Forelimb muscle (tissue), 1 donor: ENCODE results near the gene SOX9. TPM values are rescaled to one million over a fixed set of nuclear protein-coding genes. Genes with fewer than 3 reads are reported as not detected.

ENCODE experiments used
- DNase-seq: peaks from one replicate; pipeline ENCODE4 v3.0.0-alpha.2; 2013; ENCODE audit warnings: low read depth
- polyA plus RNA-seq: library from polyadenylated mRNA; unstranded; fragments of 120-200 nt; gene quantifications from one replicate; pipeline ENCODE4 v1.2.1, GENCODE V29; 2013; ENCODE audit not compliant: insufficient read length

The SOX9 gene
- polyA plus RNA-seq, 1 donor, result 7.7 TPM

DNA sequence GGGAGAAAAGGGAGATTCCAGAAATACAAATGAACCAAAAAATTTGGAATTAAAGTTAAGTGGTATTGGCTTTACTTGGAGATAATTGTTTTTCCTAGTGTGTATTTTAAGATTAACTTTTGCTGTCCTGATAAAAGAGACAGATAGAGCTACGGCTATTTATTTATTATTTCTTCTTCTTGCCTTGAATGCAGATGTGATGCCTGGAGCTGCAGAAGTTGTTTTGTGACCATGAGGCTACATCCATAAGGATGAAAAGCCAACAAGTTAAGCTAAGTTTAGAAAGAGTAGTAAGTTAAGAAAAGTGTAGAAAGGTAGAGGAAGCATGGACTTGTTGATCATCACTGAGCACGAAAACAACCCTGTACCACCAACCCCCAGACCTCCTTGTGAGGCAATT, 41.7 kb downstream of the SOX9 start:
- no peak for DNase-seq

DNA sequence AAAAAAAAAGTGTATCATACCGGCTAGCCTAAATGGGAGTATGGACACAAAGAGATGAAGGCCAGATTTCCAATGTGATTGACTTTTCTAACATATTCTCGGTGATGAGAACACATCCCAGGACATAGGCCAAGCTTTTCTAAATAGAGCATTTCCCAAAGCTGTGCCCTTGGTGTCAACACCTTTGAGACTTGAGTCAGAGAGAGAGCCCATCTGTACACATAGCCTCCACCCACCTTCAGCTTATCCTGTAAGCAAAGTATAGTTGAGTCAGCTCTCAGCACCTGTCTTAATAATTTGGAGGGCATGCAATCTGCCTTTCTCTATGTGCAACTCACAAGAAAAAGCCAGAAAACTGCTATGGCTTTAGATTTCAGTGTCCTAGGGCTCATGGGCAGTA, 42.7 kb downstream of the SOX9 start:
- no peak for DNase-seq

DNA sequence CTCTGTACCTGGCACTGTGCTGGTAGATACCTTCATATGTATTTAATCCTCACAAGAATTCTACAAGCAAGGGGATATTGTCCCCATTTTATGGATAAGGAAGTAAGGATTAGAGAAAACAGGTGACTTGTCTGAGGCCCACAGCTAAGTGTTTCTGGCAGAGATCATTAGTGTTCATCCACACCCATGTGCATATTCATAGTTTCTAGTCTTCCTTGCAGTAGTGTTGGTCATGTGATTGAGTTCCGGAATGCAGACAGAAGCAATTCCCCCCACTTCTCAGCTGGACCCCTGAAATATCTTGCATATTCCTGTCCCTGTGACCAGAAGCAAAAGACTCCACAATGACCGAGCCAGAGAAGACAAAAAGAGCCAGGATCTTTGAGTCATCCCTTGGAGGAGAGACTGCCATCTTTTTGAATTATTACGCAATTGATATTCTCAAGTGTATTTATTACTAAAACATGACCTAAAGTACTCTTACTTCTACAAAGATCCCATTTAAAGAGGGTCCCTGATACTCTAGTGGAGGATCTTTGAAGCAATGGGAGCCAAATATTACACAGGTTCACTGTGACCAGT, 43.4 kb downstream of the SOX9 start:
- DNase-seq, result no peak

DNA sequence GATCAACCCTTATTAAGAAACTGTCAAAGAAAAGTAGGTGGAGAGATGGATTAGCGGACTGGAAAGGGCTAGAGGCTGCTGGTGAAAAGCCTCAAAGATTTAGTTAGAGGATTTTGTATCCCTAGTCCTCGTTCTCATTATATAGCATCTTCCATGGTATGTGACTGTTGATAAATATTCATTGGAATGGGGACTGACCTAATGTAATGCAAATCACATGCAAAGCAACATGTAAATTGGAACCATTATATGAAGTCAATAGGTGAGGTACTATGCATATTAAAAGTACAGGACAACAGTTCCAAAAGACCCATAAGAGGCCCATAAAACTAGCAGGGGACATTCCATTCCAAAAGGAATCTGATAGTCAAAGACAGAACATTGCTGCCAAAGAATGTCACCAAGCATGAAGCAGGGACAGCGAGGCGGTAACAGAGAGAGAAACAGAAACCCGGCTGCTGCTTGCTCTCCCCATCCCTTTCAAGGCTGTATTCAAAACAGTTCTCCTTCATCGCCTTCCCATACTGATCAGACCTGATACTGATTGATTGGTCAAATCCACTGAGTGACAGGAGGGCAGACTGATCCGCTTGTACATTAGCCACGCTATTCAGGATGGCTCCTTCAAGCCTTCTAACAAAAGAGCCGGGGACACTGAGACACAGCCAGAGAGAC, 44.5 kb downstream of the SOX9 start:
- DNase-seq, result no peak

DNA sequence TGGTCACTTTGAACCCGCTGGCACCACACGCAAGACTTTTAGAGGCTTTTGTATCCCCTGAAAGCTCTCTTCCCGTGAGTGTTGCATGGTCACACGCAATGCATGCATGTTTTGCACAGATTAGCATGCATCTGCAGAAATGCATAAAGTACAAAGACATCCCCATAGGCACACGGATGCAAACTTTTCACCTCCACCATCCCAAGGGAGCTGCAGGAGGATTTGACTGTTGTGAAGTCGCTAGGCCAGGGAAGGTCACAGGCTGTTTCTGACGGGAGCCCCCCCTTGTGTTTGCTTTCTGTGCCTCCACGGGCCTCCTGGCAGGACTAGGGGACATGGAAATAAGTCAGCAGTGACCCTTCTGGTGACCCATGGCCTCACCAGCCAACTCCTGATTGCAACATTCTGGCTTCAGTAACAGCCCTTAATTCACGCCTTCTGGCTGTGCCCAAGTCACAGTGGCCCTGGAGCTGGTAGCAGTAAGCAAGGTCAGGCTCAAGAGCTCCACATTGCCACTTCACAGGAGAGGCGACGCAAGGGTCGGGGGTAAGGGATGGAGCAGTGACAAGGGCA, 45.1 kb downstream of the SOX9 start:
- no peak for DNase-seq

DNA sequence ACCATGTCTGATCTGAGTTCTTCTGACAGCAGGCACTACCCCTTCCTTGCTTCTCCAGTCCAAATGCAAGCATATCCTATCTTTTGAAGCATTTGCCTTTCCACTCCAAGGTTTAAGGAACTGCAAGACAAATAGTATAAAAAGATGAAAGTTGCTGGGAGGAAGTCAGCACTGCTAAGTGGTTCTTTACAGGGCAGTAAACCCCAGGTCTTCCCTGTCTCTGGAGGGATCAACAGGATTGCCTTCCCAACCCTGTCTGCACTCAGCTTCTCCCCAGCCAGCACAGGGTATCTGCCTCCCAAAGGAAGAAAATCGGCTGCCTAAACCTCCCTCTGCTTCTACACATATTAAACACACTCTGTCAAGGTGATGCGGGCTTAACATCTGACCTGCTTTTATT, 46.8 kb downstream of the SOX9 start:
- no peak for DNase-seq

DNA sequence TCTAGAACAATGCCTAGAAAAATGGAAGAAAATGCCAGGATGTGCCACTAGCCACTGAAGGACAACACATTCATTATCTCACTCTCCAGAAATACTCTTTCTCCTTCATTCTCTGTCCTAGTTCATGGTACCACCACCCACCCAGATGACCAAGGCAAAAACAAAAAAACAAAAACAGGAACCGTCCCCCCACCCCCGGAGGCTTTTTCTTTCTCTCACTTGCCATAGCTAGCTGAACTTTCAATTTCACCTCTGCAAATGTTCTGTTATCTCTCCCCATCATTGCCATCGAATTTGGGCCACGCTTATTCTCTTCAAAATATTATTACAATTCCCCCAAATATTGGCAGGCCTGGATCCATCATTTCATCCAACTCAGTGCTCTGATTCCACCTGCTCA, 49.0 kb downstream of the SOX9 start:
- no peak for DNase-seq

DNA sequence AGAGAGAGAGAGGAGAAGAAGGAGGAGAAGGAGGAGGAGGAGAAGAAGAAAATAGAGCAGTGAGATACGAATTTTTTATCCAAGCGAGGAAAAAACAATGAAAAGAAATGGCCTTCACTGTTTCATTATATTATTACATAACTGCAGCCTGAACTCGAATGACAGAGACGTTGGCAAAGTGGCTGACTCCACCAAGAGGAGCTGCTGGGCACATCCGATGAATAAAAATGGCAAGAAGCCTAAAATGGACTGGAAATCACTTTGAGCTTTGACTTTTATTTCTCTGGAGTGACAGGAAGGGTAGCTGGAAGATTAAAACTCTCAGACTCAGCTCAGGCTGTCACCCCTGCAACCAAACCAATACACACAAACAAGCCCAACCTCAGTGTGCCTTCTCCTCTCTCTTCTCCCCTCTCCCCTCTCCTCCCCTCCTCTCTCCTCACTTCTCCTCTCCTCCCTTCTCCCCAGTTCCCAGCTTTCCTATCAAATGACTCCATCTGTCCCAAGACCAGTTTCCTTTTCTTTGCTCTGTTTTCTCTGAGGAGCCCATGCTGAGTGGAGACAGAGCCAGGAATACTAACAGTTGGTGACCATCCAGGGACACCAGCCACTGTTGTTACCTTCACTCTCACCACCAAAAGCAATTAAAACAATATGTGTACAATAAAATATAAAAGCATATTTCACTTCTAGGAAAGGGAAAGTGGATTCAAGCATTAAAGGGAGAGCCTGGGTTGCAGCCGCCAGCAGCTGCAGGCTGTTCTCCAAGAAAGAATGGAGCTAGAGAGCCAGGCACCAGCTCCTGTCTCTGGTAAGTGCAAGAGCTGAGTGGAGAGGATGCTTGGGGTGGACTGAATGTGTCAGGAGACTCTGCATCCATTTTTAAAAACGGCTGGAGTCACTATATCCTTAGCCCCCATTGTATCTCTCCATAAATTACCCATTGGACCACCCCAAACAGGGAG, 51.2 kb downstream of the SOX9 start:
- no peak for DNase-seq

DNA sequence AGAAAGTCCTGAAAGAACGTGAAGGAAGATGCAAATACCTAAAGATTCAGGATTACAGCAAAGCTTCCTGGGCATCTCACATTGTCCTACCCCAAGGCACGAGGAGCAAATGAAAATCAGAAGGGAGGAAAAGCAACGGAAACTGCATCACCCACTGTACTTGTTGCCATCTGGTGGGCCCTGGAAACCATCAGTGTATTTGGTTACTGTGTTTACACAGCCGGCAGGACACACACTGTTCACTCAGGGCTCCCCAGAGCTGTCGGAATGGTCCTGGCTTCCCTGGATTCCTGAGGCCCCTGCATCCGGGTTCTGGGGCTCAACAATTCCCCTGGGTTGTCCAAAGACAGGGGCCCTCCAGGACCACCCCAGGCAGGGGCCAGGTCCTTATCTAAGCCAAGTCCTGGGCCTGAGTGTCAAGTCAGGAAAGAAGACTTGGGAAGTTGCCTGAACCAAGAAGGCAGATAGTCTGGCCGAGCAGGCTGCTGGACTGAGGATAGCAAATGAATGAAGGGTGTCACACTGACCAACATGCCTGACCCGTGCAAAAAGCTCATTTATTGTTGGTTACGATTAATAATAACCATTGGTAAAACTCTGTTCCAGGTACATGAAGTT, 52.8 kb downstream of the SOX9 start:
- no peak for DNase-seq

DNA sequence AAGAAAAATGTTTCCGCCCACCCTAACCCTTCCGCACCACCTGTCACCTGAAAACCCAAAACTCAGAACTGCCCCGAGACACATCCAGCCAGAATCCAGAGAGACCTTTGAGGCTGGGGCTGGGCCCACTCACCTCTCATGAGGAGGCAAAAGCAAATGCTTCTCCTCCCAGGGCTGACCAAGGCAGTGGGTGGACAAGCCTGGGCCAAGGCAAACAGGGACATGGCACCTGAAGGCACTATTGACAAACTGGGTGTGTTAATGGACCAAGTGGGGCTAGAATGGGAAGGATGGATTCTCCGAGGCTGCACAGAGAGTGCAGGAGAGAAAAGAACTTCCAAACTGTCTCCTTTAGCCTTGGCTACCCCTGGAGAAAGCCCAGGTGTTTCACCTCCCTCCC, 54.4 kb downstream of the SOX9 start:
- no peak for DNase-seq
